Measurements from ENCODE around the gene TFAM.
A peak's percentile ranks its signal among the peaks of the same experiment; 100 is the strongest.

The TFAM gene

DNA sequence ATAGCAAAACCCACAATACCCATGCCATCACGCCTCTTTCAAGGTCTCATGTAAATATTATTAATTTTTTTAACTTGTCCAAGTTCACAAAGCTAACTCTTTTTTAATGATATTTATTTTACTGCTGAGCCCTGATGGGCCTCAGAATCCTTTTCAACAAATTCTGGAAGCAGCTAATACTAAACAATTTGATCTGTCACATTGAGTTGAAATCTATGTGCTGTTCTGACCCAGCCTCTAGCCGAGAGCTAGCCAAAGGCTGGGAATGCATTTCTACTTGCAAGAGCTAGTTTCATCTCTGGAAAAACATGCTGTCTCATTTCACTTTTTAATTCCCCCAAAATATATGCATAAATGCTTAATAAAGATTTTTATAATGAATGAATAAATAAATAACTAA lies 47.9 kb downstream of the TFAM start:
- DNase-seq (ENCODE audit: low read depth): no peak
- TF ChIP-seq, protein P1, sequence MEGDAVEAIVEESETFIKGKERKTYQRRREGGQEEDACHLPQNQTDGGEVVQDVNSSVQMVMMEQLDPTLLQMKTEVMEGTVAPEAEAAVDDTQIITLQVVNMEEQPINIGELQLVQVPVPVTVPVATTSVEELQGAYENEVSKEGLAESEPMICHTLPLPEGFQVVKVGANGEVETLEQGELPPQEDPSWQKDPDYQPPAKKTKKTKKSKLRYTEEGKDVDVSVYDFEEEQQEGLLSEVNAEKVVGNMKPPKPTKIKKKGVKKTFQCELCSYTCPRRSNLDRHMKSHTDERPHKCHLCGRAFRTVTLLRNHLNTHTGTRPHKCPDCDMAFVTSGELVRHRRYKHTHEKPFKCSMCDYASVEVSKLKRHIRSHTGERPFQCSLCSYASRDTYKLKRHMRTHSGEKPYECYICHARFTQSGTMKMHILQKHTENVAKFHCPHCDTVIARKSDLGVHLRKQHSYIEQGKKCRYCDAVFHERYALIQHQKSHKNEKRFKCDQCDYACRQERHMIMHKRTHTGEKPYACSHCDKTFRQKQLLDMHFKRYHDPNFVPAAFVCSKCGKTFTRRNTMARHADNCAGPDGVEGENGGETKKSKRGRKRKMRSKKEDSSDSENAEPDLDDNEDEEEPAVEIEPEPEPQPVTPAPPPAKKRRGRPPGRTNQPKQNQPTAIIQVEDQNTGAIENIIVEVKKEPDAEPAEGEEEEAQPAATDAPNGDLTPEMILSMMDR (conservative IDR thresholded peaks at IDR 0.05; ENCODE audit: low read depth, low read length): no peak
- no peak overlapping the region for H3K4me3 ChIP-seq (ENCODE audit: low read depth, low read length)

DNA sequence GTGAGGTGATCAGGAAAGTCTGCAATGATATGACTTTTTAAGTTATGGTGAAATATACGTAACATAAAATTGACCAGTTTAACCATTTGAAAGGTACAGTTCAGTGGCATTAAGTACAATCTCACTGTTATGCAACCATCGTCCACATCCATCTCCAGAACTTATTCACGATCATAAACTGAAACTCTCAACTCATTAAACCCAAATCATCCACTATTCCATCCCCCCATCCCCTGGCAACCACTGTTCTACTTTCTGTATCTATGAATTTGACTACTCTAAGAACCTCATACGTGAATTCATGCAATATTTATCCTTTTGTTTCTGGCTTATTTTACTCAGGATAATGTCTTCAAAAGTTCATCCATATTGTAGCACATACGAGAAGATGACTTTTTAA lies 48.4 kb downstream of the TFAM start:
- no peak for DNase-seq (ENCODE audit: low read depth)
- TF ChIP-seq, protein P1 (conservative IDR thresholded peaks at IDR 0.05; ENCODE audit: low read depth, low read length): no peak
- no peak overlapping the region for H3K4me3 ChIP-seq (ENCODE audit: low read depth, low read length)

- TF ChIP-seq, protein P1 (conservative IDR thresholded peaks at IDR 0.05; ENCODE audit: low read depth, low read length): peak; percentile 39
- peak; percentile 99 for DNase-seq (ENCODE audit: low read depth)
- H3K4me3 ChIP-seq (ENCODE audit: low read depth, low read length): no peak overlapping the region
These were observed 50.2 kb downstream of the TFAM start for GRCh38 chr10:58435297-58435985.

GRCh38 chr10:58436071-58436470 lies 50.9 kb downstream of the TFAM start:
- TF ChIP-seq, protein P1 (conservative IDR thresholded peaks at IDR 0.05; ENCODE audit: low read depth, low read length): no peak
- no peak overlapping the region for H3K4me3 ChIP-seq (ENCODE audit: low read depth, low read length)
- peak; percentile 39 for DNase-seq (ENCODE audit: low read depth)

DNA sequence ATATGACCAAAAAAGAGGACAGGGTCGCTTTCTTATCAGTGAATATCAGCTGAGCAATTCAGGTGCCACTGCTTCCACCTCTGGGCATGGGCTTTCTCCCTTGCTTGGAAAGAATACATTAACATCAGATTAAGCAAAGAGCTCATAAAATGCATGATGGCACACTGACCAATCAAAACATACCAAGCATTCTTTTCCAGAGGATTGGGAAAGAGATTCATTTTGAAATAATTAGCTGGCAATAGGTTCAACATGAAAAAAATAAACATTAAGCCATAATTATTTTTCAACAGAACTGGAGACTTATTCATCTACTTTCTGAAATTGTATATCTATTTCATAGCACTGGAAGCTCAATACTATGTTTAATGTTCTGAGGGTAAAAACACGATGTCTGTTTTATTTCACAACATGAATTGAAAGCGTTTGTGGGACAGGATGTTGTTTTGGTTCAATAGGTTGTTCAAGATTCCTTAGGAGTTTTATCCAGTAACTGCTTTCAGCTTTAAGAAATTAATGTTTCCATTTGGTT lies 53.2 kb downstream of the TFAM start:
- H3K4me3 ChIP-seq (ENCODE audit: low read depth, low read length): no peak overlapping the region
- peak; percentile 78 for DNase-seq (ENCODE audit: low read depth)
- TF ChIP-seq, protein P1 (conservative IDR thresholded peaks at IDR 0.05; ENCODE audit: low read depth, low read length): no peak

- DNase-seq (ENCODE audit: low read depth): no peak
- H3K4me3 ChIP-seq (ENCODE audit: low read depth, low read length): no peak overlapping the region
These were observed 53.8 kb downstream of the TFAM start for GRCh38 chr10:58438986-58439385.

More at GRCh38 chr10:58438986-58439385, 53.8 kb downstream of the TFAM start:
- TF ChIP-seq, protein P1 (conservative IDR thresholded peaks at IDR 0.05; ENCODE audit: low read depth, low read length): no peak

Measured in choroid plexus epithelial cell (primary cell).